Lower leg skin (tissue), 4 donors: ENCODE data around the gene LIMS2. TPM values are rescaled to one million over a fixed set of nuclear protein-coding genes. Genes with fewer than 3 reads are reported as not detected.

Experiments
- DNase-seq, 2 donors: peaks; one replicate each; pipeline ENCODE4 v3.0.0-alpha.2; 2019; ENCODE audit warnings: low spot score in 2 of 2
- H3K4me3 ChIP-seq: fragments of 200-600 bp; sonication (generic); 2 replicates; pipeline ENCODE4 v1.5.1; 2017; ENCODE audit warnings: mild to moderate bottlenecking, low read depth; ENCODE audit not compliant: poor library complexity, severe bottlenecking
- CTCF ChIP-seq, 3 donors: fragments of 450-650 bp; IDR thresholded peaks; one replicate each; pipeline ENCODE4 v1.5.1; 2016; ENCODE audit warnings: antibody characterized with exemption in 3 of 3, mild to moderate bottlenecking in 3 of 3, moderate library complexity in 2 of 3
- POLR2A ChIP-seq, 2 donors: fragments of 450-650 bp; IDR thresholded peaks; one replicate each; pipeline ENCODE4 v1.6.1; 2016 to 2017; ENCODE audit warnings: antibody characterized with exemption in 2 of 2, mild to moderate bottlenecking in 1 of 2, moderate library complexity in 1 of 2
- WGBS, 2 donors: methylation state at CpG; one replicate each; pipeline ENCODE4 v1.1.5; 2018; 5-methylcytosine and 5-hydroxymethylcytosine counted together
- intact Hi-C: fragments of 100-400 bp; cut with DNase I; formaldehyde crosslinking; loops from one replicate; pipeline ENCODE4 v1.15.0; 2023; ENCODE audit warnings: low total_unique reads
- total RNA-seq, 4 donors: library from RNA; depleted of rRNA; stranded (reverse); fragments of >200 nt; gene quantifications; one replicate each; pipeline ENCODE4 v1.1.0, GENCODE V29; 2016

LIMS2 gene
- total RNA-seq, 4 donors from 2014 or later = 7.5 to 19.4 (median 11.4) TPM

DNA sequence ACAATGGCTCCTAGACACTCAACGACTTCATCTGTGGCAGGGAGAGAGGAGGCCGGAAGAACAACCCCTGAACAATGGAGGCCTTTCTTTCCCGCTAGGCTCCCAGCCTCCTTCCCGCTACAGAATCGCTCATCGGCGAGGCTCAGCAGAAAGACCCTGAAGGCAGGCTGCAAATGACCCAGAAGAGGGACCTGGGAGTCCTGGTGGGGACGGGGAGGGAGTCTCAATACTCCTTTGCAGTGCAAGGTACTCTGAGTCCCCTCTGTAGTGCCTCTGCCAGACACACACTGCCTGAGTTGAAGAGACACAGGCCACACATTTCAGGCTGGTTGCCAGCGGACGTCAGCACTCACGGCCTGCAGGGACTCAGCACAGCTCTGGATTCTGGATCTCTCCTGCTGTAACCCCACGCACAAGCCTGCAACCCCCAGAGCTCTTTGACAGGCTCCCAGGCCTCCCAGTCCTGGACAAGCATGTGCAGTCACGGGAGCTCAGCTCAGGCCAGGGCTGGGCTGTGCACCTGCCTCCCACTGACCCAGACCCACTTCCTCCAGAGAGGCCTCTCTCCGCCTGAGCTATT, 23.3 kb downstream of the LIMS2 start:
- 81 to 83% methylated on average over 14 of the region's 14 CpGs for WGBS, 2 donors

GRCh38 chr2:127651381-127651809, 23.9 kb downstream of the LIMS2 start:
- no peak for TF ChIP-seq POLR2A (IDR thresholded peaks at IDR 0.05)
- no peak for TF ChIP-seq CTCF (IDR thresholded peaks at IDR 0.05)
- WGBS, 2 donors = 92 to 96% methylated on average over 29 of the region's 29 CpGs
- H3K4me3 ChIP-seq = no peak overlapping the region
- no peak for DNase-seq
- intact Hi-C loops = no loop called here

More for the DNA sequence above, 23.3 kb downstream of the LIMS2 start:
- DNase-seq = no peak
- intact Hi-C loops = no loop called here
- H3K4me3 ChIP-seq = no peak overlapping the region
- TF ChIP-seq POLR2A (IDR thresholded peaks at IDR 0.05) (no peak), CTCF (IDR thresholded peaks at IDR 0.05) (no peak)

- no peak for TF ChIP-seq CTCF (IDR thresholded peaks at IDR 0.05)
- TF ChIP-seq POLR2A (IDR thresholded peaks at IDR 0.05) = no peak
- no peak for DNase-seq
- WGBS, 2 donors = 87 to 88% methylated on average over 28 of the region's 28 CpGs
- H3K4me3 ChIP-seq = no peak overlapping the region
- intact Hi-C loops = no loop called here
These were observed 24.4 kb downstream of the LIMS2 start for GRCh38 chr2:127650785-127651380.

DNA sequence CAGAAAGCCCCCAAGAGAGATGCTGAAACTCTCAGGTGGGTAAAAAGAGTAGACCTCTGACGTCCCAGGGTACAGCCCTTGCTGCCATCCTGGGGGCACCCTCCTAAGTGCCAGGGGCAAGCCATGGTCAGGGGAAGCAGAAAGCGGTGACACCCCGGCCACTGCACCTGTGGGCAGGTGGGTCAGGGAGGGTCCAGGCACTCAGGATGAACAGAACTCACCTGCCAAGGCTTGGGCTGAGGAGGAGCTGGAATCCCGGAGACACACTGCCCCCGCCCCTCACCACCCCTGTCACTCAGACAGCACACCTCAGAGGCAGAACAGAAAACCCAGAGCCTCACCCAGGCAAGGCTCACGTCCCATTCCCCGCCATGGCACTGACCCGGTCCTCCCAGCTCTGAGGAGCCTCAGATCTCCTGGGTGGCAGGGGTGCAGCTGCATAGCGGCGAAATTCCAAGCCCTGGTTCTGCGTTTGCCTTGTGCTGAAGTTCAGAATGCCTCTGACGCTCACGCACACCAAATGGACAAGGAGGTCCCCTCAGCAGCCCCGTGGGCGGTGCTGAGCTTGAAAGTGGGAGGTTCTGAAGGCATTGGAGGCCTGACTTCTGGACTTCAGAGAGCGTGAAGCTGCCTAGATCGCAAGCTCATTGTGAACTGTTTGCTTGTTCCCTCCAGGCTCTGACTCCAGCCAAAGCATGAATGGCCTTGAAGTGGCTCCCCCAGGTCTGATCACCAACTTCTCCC, 25.1 kb downstream of the LIMS2 start:
- DNase-seq = no peak
- no peak overlapping the region for H3K4me3 ChIP-seq
- WGBS, 2 donors = 60 to 62% methylated on average over 17 of the region's 17 CpGs
- TF ChIP-seq CTCF (IDR thresholded peaks at IDR 0.05) (no peak), POLR2A (IDR thresholded peaks at IDR 0.05) (no peak)
- intact Hi-C loops = no loop called here

- WGBS, 2 donors = 9 to 11% methylated on average over 7 of the region's 7 CpGs
- intact Hi-C loops = no loop called here
- TF ChIP-seq POLR2A (IDR thresholded peaks at IDR 0.05) = no peak
- TF ChIP-seq CTCF (IDR thresholded peaks at IDR 0.05) = no peak
- DNase-seq = peak; percentile 81 to 95
- H3K4me3 ChIP-seq = no peak overlapping the region
These were observed 25.7 kb downstream of the LIMS2 start for GRCh38 chr2:127649684-127650040.
